Cardiac fibroblast (primary cell): ENCODE measurements around the gene SIGLEC15.

Source experiments
- DNase-seq, 2 donors: peaks; one replicate each; pipeline versions ENCODE4 v3.0.0 to v3.0.0-alpha.2; 2010; ENCODE audit warnings: low read depth in 2 of 2
- H3K4me3 ChIP-seq, 2 donors: replicated peaks in 1 of 2; 1 replicate in 1 of 2; 2 replicates in 1 of 2; pipeline ENCODE4 v1.5.1; 2011; ENCODE audit warnings: low read depth in 2 of 2, low read length in 2 of 2, mild to moderate bottlenecking in 2 of 2, moderate library complexity in 1 of 2
- CTCF ChIP-seq: IDR thresholded peaks from one replicate; pipeline ENCODE4 v1.5.1; 2011; ENCODE audit warnings: low read depth, mild to moderate bottlenecking, low read length, inconsistent platforms

Gene SIGLEC15

GRCh38 chr18:45891806-45892205 lies 66.3 kb downstream of the SIGLEC15 start:
- no peak for DNase-seq
- no peak overlapping the region for H3K4me3 ChIP-seq
- no peak for TF ChIP-seq CTCF
